Kidney epithelial cell (primary cell): ENCODE measurements around the gene ACTN1. TPM values are rescaled to one million over a fixed set of nuclear protein-coding genes. Genes with fewer than 3 reads are reported as not detected.

Source experiments
- DNase-seq: peaks from one replicate; pipeline ENCODE4 v3.0.0-alpha.2; 2010; ENCODE audit warnings: low read depth
- H3K27me3 ChIP-seq: 2 replicates; pipeline ENCODE4 v1.6.0; 2011; ENCODE audit warnings: low read length; ENCODE audit not compliant: control insufficient read depth, insufficient read depth
- H3K36me3 ChIP-seq: 2 replicates; pipeline ENCODE4 v1.5.1; 2011; ENCODE audit warnings: low read length; ENCODE audit not compliant: control insufficient read depth, insufficient read depth
- H3K4me3 ChIP-seq: 2 replicates; pipeline ENCODE4 v1.5.1; 2011; ENCODE audit warnings: low read depth, mild to moderate bottlenecking, control low read depth, low read length
- CTCF ChIP-seq: IDR thresholded peaks from 2 replicates; pipeline ENCODE4 v1.5.1; 2011; ENCODE audit warnings: mild to moderate bottlenecking, moderate library complexity, low read length, control low read depth, inconsistent platforms; ENCODE audit not compliant: insufficient read depth, poor library complexity, severe bottlenecking
- total RNA-seq: library from RNA; depleted of rRNA; stranded (reverse); fragments of >200 nt; gene quantifications from 2 replicates; pipeline ENCODE4 v1.2.3, GENCODE V29; 2015

The ACTN1 gene
- total RNA-seq, 1 donor from 2014 or later = 627 TPM

DNA sequence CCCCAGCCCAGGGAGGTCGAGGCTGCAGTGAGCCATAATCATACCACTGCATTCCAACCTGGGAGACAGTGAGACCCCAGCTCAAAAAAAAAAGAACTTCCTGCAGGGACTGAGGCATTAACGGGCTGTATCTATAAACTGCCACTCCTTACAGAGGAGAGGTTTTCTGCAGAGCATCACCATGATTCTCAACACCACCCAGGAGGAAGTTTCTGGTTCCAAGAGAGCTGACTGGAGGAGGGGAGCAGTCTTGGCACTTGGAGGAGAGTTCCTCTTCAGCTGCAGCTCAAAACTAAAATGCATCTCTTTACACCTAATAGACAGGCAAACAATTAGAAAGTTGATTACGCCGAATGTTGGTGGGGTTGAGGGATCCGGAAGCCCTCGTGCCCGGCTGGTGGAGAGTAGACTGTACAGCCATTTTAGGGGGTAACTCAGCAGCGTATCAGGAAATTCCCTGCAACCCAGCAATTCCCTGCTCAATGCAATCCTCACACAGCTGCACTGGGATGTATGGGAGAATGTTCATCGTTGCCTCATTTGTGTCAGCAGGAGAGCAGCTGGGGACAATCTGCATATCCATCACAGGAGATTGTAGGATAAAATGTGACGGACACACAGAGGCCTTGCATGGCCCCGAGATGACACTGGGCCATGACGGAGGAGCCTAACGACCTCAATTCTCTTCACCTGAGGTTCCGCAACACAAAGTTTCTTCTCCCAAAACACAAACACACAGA is 36.6 kb downstream of the ACTN1 start:
- no peak for DNase-seq
- no peak overlapping the region for H3K4me3 ChIP-seq
- no peaks in the 10 kb centered on the region for H3K27me3 ChIP-seq
- H3K36me3 ChIP-seq = no peaks in the 10 kb centered on the region
- no peak for TF ChIP-seq CTCF

- H3K27me3 ChIP-seq = no peaks in the 10 kb centered on the region
- no peaks in the 10 kb centered on the region for H3K36me3 ChIP-seq
- peak; percentile 85 for DNase-seq
- peak; percentile 60 for TF ChIP-seq CTCF
- H3K4me3 ChIP-seq = no peak overlapping the region
Measured at GRCh38 chr14:68941820-68942219, 37.3 kb downstream of the ACTN1 start.

DNA sequence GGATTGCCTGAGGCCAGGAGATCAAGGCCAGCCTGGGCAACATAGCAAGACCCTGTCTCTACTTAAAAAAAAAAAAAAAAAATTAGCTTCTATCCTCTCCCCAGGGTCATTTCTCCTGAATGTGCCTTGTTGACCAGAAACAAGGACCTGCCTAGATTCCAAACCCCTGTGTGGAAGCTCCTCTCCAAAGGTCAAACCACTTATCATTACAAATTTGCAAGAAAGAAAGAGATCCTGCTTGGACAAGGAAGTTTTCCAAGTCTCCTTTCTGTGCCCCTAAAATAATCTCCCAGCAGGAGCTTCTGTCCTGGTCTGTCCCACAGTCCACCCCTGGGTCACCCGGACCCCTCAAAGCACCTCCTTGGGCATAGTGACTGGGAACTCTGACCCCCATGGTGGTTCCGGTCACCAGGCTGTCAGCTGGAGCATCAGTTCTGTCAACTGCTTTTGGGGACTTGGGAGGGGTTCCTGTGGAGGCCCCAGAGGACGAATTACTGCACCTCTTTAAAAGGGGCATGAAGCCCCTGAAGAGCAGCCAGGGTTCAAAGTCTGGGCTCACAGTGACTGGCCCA is 38.4 kb downstream of the ACTN1 start:
- Histone ChIP-seq H3K4me3 (no peak overlapping the region), H3K27me3 (no peaks in the 10 kb centered on the region), H3K36me3 (no peaks in the 10 kb centered on the region)
- TF ChIP-seq CTCF = no peak
- no peak for DNase-seq

DNA sequence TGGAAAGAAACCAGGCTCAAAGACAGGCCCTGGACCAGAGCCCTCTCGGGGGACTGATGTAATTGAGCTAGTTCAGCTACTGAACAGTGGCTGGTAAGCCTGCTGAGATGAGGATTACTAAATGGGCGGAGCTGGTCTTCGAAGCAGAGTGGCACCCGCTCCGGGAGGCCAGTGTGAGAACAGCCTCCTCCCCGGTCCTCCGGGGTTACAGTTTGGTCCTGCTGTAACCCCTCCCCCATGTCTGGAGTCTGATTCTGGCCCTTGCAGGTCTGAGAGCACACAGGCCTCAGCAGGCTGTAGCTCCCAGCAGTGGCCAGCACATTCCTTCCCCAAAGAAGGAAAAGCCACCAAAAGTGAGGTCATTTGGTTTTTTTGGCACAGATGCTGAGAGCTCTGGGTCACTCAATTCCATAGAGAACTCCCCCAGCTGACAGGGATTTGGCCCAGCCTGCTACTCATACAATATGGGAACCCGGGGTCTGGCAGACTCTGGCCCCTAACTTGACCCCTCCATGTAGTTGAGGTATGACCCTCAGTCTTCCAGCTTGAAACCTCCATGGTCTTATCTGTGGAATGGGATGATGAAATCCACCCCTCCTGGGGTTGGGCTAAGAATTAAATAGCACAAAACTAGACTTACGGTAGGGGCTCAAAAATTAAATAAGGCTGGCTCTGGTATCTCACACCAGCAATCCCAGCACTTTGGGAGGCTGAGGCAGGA is 39.0 kb downstream of the ACTN1 start:
- no peak for TF ChIP-seq CTCF
- H3K36me3 ChIP-seq = no peaks in the 10 kb centered on the region
- H3K27me3 ChIP-seq = no peaks in the 10 kb centered on the region
- no peak overlapping the region for H3K4me3 ChIP-seq
- DNase-seq = peak; percentile 98

- no peaks in the 10 kb centered on the region for H3K36me3 ChIP-seq
- H3K27me3 ChIP-seq = no peaks in the 10 kb centered on the region
- no peak for TF ChIP-seq CTCF
- no peak overlapping the region for H3K4me3 ChIP-seq
- DNase-seq = no peak
Measured at GRCh38 chr14:68939181-68939892, 39.8 kb downstream of the ACTN1 start.
